ENCODE data around the gene TMEM17.

DNA sequence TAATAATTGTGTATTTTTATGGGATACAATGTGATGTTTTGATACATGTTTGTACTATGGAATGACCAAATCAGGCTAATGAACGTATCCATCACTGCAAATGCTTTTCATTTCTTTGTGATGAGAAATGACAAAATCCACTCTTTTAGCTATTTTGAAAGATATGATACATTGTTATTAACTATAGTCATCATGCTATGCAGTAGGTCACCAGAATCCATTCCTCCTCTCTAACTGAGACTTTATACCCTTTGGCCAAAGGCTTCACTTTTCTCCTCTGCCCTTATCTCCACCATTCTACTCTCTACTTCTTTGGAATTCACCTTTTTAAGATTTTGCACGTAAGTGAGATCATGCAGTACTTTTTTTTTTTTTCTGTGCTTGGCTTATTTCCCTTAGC, 44.5 kb upstream of the TMEM17 start:
- TF ChIP-seq POLR2A (IDR thresholded peaks at IDR 0.05) = no peak
- TF ChIP-seq, protein P1, sequence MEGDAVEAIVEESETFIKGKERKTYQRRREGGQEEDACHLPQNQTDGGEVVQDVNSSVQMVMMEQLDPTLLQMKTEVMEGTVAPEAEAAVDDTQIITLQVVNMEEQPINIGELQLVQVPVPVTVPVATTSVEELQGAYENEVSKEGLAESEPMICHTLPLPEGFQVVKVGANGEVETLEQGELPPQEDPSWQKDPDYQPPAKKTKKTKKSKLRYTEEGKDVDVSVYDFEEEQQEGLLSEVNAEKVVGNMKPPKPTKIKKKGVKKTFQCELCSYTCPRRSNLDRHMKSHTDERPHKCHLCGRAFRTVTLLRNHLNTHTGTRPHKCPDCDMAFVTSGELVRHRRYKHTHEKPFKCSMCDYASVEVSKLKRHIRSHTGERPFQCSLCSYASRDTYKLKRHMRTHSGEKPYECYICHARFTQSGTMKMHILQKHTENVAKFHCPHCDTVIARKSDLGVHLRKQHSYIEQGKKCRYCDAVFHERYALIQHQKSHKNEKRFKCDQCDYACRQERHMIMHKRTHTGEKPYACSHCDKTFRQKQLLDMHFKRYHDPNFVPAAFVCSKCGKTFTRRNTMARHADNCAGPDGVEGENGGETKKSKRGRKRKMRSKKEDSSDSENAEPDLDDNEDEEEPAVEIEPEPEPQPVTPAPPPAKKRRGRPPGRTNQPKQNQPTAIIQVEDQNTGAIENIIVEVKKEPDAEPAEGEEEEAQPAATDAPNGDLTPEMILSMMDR (IDR thresholded peaks at IDR 0.05) = no peak

Measured in thyroid gland (tissue), 4 donors.